Measurements from ENCODE around the gene ZBTB12. TPM values are rescaled to one million over a fixed set of nuclear protein-coding genes. Genes with fewer than 3 reads are reported as not detected.

Gene ZBTB12
- total RNA-seq, 2 experiments from 2014 or later: 1.9 to 2.4 TPM

DNA sequence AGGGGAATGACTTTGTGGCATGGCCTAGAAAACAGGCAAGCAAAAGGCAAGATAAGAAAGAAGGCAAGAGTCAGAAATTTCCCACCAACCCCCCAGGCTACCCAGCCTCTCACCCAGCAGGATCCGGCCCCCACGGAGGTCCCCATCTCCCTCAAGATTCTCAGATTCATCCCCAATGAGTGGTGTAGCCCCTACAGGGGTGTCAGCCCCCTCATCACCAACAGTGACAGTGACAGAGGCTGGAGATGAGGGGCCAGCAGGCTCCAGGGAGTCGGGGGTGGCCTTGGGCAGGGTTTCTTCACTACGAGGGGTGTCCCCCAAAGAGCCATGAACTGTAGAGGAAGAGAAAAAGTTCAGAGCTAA lies 5.4 kb downstream of the ZBTB12 start:
- H3K4me1 Mint-ChIP-seq: peaks cover 26% of the 10 kb centered on the region
- H3K9me3 Mint-ChIP-seq (ENCODE audit: low read depth): no peaks in the 10 kb centered on the region
- POLR2A ChIA-PET: interaction anchor here (1.0 kb wide), 1 partner anchor 13 kb away, joined by 5 read pairs; no protein-coding TSS in a partner anchor
- intact Hi-C loops (cut with DNase I, micrococcal nuclease): loop anchor here (2.0 to 5.0 kb wide), 4 partner anchors 34 to 350 kb away; partner anchors contain the start of genes ATP6V1G2 (in 1 of the 2), NEU1 (in 1 of the 2) and NFKBIL1 (in 1 of the 2)
- H3K4me3 Mint-ChIP-seq: peak overlapping the region; percentile 75
- H3K36me3 Mint-ChIP-seq (ENCODE audit: low read depth): peaks cover 21% of the 10 kb centered on the region
- ATAC-seq (no peak), DNase-seq (no peak)
- CTCF ChIA-PET: no interaction called here
- no peaks in the 10 kb centered on the region for H3K27me3 Mint-ChIP-seq
- peak overlapping the region; percentile 86 for H3K27ac Mint-ChIP-seq

DNA sequence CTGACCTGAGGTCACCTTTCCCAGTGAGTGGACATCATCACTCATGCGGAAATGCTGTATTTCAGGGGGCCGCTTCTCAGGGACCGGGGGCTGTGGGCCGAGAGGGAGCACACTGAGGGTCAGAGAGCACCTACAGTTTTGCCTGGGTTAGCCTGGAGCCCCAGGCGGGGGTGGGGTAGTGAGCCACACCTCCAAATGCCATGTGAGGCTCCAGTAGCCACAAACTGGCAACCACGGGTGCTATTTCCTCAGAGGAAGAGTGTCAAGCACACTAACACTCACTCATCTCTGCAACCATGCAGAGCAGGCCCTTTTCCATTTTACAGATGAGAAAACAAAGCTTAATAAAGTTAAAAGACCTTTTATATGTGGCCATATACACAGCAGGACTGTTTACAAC lies 9.1 kb downstream of the ZBTB12 start:
- peaks cover 36% of the 10 kb centered on the region for H3K36me3 Mint-ChIP-seq (ENCODE audit: low read depth)
- peaks cover 9% of the 10 kb centered on the region for H3K4me1 Mint-ChIP-seq
- ATAC-seq (no peak), DNase-seq (no peak)
- no peak overlapping the region for H3K27ac Mint-ChIP-seq
- intact Hi-C loops (cut with DNase I, micrococcal nuclease): no loop called here
- H3K4me3 Mint-ChIP-seq: no peak overlapping the region
- H3K27me3 Mint-ChIP-seq: no peaks in the 10 kb centered on the region
- H3K9me3 Mint-ChIP-seq (ENCODE audit: low read depth): no peaks in the 10 kb centered on the region
- ChIA-PET CTCF (no interaction called here), POLR2A (no interaction called here)

DNA sequence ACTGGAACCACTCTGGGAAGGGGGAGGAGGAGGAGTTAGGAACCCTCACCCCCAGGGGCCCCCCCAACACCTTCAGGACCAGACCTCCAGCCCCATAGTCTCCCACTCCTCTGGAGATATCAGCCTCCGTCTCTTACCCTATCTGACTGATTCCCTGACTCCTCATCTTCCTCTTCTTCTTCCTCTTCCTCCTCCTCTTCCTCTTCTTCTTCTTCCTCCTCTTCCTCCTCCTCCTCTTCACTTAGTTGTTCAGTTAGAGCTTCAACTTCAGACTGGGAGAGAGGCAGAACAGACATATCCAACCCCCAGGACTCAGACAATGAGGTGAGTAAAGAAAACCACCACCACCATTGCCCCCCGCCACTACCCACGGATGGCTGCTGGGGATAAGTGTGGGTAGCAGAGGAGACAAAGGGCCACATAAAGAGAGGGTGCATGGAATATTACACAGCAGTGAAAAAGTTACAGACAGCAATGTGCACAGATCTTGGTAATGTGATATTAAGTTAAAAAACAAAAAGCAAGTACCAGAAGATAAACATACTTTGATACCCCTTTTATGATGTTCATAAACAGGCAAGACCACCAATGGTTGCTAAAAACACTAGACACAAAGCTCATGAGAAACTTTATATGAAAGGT lies 12.4 kb downstream of the ZBTB12 start:
- no peaks in the 10 kb centered on the region for H3K4me1 Mint-ChIP-seq
- H3K4me3 Mint-ChIP-seq: no peak overlapping the region
- no peaks in the 10 kb centered on the region for H3K27me3 Mint-ChIP-seq
- ChIA-PET POLR2A (no interaction called here), CTCF (interaction anchor here (0.6 to 1.7 kb wide), 11 partner anchors 9 to 329 kb away, joined by 3 to 9 read pairs (median 3); partner anchors contain the start of genes NELFE and SKIC2)
- peaks cover 42% of the 10 kb centered on the region for H3K36me3 Mint-ChIP-seq (ENCODE audit: low read depth)
- no peaks in the 10 kb centered on the region for H3K9me3 Mint-ChIP-seq (ENCODE audit: low read depth)
- intact Hi-C loops (cut with DNase I, micrococcal nuclease): no loop called here
- ATAC-seq (no peak), DNase-seq (no peak)
- peak overlapping the region; percentile 37 for H3K27ac Mint-ChIP-seq

DNA sequence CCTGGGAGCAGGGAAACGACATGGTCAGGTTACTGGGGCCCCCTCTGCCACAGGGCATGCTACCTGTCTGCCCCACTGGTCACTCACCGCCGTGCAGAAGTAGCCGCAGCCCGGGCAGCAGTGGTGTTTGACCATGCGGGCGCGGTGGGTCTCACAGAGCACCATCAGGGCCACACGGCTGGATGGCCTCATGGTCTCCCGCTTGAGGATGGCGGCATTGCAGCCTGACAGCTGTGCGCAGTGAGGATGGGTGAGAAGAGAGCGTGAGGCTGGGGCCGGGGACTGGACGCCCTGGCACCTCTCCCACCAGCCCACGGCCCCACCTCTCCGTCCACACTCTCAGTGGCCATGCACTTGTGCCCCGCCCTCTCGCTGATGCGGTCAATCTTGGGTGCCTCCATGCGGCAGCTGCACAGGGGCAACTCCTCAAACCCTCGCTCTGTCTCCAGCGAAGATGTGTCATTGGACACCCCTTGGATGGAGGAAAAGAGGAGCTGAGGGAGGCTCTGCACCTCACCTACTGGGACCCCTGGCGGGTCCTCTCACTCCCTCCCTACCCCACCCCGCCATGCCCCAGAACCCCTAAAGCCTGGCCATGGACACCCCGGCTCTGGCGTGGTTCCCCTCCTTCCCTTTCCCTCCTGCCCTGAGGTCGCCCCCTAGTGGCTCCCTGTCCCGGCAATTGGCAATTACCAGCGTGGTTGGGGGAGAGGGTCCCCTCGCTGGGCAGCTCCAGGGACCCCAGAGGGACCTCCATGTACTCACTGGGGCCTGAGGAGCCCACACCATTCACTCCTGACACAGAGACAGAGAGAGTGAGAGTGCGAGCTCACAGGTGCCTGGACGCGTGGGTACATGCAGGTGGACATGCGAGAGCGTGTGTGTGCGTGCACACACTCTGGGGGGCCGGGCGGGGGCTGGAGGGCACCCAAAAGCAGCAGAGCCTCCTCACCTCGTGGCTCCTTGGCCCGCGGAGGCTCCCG lies 13.3 kb downstream of the ZBTB12 start:
- DNase-seq (peak; percentile 79), ATAC-seq (no peak)
- Mint-ChIP-seq H3K4me3 (no peak overlapping the region), H3K36me3 (ENCODE audit: low read depth) (peaks cover 46% of the 10 kb centered on the region), H3K4me1 (no peaks in the 10 kb centered on the region), H3K27me3 (no peaks in the 10 kb centered on the region), H3K27ac (no peak overlapping the region), H3K9me3 (ENCODE audit: low read depth) (no peaks in the 10 kb centered on the region)
- POLR2A ChIA-PET: interaction anchor here (0.6 kb wide), 1 partner anchor 853 kb away, joined by 5 read pairs; no protein-coding TSS in a partner anchor
- CTCF ChIA-PET: interaction anchor here (0.5 to 1.5 kb wide), 7 partner anchors 8 to 187 kb away, joined by 3 to 9 read pairs (median 3); partner anchors contain the start of genes NELFE and SKIC2
- intact Hi-C loops (cut with DNase I, micrococcal nuclease): no loop called here

DNA sequence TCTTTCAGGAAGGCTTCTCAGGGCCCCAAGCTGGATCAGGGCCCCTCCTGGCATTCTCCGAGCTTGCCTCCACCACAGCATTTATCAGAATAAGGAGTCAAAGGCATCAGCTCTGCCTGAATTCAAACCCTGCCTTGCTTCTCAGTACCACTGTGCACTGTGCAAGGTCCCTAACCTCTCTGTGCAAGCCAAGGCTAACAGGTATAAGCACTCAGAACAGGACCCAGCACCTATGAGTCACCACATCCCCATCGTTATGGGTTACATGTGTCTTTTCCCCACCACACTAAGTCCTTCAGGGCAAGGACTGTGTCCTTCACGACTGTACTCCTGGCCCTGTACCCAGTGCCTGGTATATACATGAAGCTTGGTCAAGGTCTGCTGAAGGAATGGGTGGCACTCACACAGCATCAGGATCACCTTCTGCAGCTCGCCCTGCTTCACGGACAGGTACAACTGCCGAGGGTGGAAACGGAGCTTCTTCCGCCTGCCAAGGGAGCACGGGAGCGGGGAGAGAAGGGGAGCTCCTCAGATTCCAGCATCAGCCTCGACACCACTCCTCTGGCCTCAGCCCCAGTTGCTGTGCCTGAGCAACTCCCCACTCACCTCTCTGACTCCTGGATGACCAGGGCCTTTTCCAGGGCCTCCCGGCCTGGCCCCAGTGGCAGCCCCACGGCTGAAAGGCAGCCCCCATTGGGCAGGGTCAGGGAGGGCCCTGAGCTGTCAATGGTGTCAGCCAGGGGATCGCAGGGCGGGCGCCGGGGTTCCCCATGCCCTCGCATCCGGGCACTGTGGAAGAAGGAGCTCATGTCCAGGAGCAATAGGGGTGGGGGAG lies 14.5 kb downstream of the ZBTB12 start:
- ChIA-PET POLR2A (no interaction called here), CTCF (interaction anchor here (0.5 to 0.9 kb wide), 3 partner anchors 11 to 150 kb away, joined by 3 read pairs; no protein-coding TSS in a partner anchor)
- no peak overlapping the region for H3K4me3 Mint-ChIP-seq
- H3K9me3 Mint-ChIP-seq (ENCODE audit: low read depth): no peaks in the 10 kb centered on the region
- intact Hi-C loops (cut with DNase I, micrococcal nuclease): no loop called here
- no peaks in the 10 kb centered on the region for H3K4me1 Mint-ChIP-seq
- H3K27me3 Mint-ChIP-seq: no peaks in the 10 kb centered on the region
- H3K36me3 Mint-ChIP-seq (ENCODE audit: low read depth): peaks cover 45% of the 10 kb centered on the region
- DNase-seq (no peak), ATAC-seq (peak; percentile 65)
- H3K27ac Mint-ChIP-seq: no peak overlapping the region

DNA sequence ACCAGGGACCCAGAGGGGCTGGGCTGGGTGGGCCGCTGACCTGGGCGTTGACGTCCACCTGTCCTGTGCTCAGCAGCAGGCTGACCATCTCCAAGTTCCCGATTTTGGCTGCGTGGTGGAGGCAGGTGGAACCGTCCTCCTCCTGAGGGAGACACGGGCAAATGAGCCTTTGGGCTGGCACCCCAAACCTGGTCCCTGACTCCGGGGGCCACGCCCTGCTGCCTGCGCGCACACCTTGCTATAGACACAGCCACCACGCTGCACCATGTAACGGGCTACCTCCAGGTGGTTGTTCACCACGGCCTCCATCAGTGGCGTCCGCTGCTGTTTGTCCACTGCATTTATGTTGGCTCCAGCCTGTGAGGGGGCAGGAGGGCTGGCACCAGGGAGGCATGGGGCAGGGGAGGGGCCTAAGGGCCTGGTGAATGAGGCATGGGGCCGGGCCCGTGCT lies 15.3 kb downstream of the ZBTB12 start:
- H3K27ac Mint-ChIP-seq: no peak overlapping the region
- H3K27me3 Mint-ChIP-seq: no peaks in the 10 kb centered on the region
- H3K9me3 Mint-ChIP-seq (ENCODE audit: low read depth): no peaks in the 10 kb centered on the region
- peaks cover 44% of the 10 kb centered on the region for H3K36me3 Mint-ChIP-seq (ENCODE audit: low read depth)
- H3K4me1 Mint-ChIP-seq: no peaks in the 10 kb centered on the region
- ChIA-PET CTCF (interaction anchor here (0.9 kb wide), 1 partner anchor 12 kb away, joined by 3 read pairs; no protein-coding TSS in a partner anchor), POLR2A (no interaction called here)
- no peak overlapping the region for H3K4me3 Mint-ChIP-seq
- DNase-seq (no peak), ATAC-seq (no peak)
- intact Hi-C loops (cut with DNase I, micrococcal nuclease): no loop called here

DNA sequence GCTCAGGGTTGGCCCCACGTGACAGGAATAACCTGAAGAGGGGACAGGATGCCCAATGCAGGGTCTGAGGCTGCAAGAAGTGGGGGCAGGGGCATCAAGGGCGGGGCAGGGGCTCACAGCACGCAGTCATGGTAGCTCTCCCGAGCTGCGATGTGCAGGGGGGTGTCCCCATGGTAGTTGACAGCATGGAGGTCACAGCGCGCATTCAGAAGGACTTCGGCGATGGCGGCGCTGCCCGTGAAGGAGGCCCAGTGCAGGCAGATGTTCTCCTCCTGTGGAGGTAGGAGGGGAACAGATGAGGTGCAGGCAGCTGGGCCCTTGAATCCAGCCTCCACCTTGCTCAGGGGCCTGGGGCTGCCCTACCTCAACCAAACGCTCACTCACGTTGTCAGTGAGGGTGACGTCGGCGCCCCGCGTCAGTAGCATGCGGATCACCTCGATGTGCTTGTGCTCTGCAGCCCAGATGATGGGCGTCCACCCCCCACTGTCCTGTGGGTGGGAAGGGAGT lies 17.3 kb downstream of the ZBTB12 start:
- ChIA-PET CTCF (interaction anchor here (0.5 to 1.4 kb wide), 2 partner anchors 20 to 1011 kb away, joined by 3 to 4 read pairs; no protein-coding TSS in a partner anchor), POLR2A (no interaction called here)
- ATAC-seq: no peak
- H3K4me1 Mint-ChIP-seq: no peaks in the 10 kb centered on the region
- no peak overlapping the region for H3K27ac Mint-ChIP-seq
- no peak for DNase-seq
- H3K9me3 Mint-ChIP-seq (ENCODE audit: low read depth): no peaks in the 10 kb centered on the region
- peaks cover 44% of the 10 kb centered on the region for H3K36me3 Mint-ChIP-seq (ENCODE audit: low read depth)
- no peaks in the 10 kb centered on the region for H3K27me3 Mint-ChIP-seq
- H3K4me3 Mint-ChIP-seq: no peak overlapping the region
- intact Hi-C loops (cut with DNase I, micrococcal nuclease): no loop called here

DNA sequence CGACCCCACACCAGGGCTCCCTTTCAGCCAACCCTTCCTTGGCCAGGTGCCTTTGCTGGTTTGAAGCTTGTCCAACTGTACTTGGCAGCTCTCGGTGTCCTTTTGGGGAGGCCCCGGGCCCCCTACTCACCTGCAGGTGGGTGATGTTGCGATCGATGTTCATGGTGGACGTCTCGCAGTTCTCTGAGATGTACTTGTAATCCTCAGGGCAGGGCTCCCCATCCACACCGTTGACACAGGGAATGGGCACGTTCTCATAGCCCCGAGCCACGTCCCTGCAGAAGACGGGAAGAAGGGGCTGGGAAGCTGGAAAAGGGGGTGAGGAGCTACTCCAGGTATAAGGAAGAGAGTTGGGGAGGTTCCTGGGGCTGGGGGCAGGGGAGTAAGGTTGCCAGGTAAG lies 18.2 kb downstream of the ZBTB12 start:
- no peak overlapping the region for H3K4me3 Mint-ChIP-seq
- H3K27ac Mint-ChIP-seq: no peak overlapping the region
- H3K4me1 Mint-ChIP-seq: no peaks in the 10 kb centered on the region
- ChIA-PET POLR2A (interaction anchor here (0.6 to 0.9 kb wide), 2 partner anchors 13 to 157 kb away, joined by 3 to 5 read pairs; partner anchors contain the start of gene EHMT2), CTCF (interaction anchor here (1.2 kb wide), 1 partner anchor 54 kb away, joined by 4 read pairs; no protein-coding TSS in a partner anchor)
- H3K27me3 Mint-ChIP-seq: no peaks in the 10 kb centered on the region
- no peak for ATAC-seq
- peaks cover 42% of the 10 kb centered on the region for H3K36me3 Mint-ChIP-seq (ENCODE audit: low read depth)
- H3K9me3 Mint-ChIP-seq (ENCODE audit: low read depth): no peaks in the 10 kb centered on the region
- intact Hi-C loops (cut with DNase I, micrococcal nuclease): no loop called here
- no peak for DNase-seq

DNA sequence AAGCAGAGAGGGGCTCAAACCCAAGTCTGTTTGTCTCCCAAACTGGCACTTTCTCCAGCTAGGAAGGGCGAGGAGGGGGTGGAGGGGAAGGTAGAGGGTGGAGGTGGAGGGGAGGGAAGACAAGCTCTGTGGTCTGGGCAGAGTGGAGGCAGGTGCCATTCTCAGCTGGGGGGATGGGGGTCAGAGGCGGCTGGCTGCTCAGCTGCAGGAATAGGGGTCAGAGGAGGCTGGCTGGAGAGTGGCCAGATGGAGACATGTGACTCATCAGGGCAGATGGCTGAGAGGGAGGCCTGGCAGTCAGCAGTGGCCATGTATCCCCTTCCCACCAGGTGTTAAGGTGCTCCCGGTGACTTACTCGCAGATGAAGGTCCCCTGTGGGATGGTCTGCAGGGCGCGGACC lies 19.5 kb downstream of the ZBTB12 start:
- intact Hi-C loops (cut with DNase I, micrococcal nuclease): no loop called here
- H3K36me3 Mint-ChIP-seq (ENCODE audit: low read depth): peaks cover 38% of the 10 kb centered on the region
- ChIA-PET CTCF (interaction anchor here (1.3 kb wide), 2 partner anchors 18 to 92 kb away, joined by 3 to 4 read pairs; no protein-coding TSS in a partner anchor), POLR2A (no interaction called here)
- H3K27me3 Mint-ChIP-seq: no peaks in the 10 kb centered on the region
- DNase-seq (no peak), ATAC-seq (no peak)
- no peaks in the 10 kb centered on the region for H3K4me1 Mint-ChIP-seq
- H3K27ac Mint-ChIP-seq: no peak overlapping the region
- no peak overlapping the region for H3K4me3 Mint-ChIP-seq
- H3K9me3 Mint-ChIP-seq (ENCODE audit: low read depth): no peaks in the 10 kb centered on the region

DNA sequence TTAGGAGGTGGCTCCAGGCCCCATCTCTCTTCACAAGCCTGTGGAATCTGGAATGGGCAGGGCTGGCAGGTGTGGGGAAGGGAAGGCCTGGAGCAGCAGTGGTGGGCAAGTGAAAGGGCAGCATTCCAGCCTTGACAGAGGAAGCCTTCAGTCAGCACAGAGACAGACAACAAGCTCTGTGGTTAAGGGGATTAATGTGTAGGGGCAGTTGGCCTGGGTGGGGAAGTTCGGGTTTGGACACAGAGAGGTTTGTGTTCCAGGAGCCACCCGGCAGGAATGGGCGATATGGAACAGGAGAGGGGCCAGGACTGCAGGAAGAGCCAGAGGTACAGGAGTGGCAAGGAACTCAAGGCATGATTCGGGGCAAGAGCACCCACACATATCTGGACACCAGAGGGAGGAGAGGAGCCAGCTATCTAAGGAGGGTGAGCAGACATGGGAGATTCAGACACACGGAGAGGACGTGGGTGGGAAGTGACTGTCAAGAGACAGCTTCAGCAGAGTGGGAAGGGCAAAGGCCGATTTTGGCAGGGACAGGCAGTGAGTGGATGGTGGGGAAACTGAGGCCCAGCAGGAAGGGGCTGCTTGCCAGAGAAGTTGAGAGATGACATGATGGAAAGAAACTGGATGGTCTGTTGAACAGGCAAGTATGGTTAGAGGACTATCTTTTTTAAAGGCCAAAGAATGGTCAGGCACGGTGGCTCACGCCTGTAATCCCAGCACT lies 20.6 kb downstream of the ZBTB12 start:
- peaks cover 37% of the 10 kb centered on the region for H3K36me3 Mint-ChIP-seq (ENCODE audit: low read depth)
- intact Hi-C loops (cut with DNase I, micrococcal nuclease): no loop called here
- ATAC-seq (no peak), DNase-seq (no peak)
- H3K4me1 Mint-ChIP-seq: no peaks in the 10 kb centered on the region
- H3K27me3 Mint-ChIP-seq: no peaks in the 10 kb centered on the region
- POLR2A ChIA-PET: interaction anchor here (0.5 kb wide), 1 partner anchor 1599 kb away, joined by 4 read pairs; no protein-coding TSS in a partner anchor
- H3K27ac Mint-ChIP-seq: no peak overlapping the region
- CTCF ChIA-PET: interaction anchor here (1.3 to 1.4 kb wide), 3 partner anchors 8 to 93 kb away, joined by 3 to 9 read pairs (median 4); no protein-coding TSS in a partner anchor
- no peak overlapping the region for H3K4me3 Mint-ChIP-seq
- H3K9me3 Mint-ChIP-seq (ENCODE audit: low read depth): no peaks in the 10 kb centered on the region

Measured in activated CD4-positive, alpha-beta T cell treated with anti-CD3 and anti-CD28 coated beads for 36 hours (primary cell).